ENCODE data around the gene EPC2.

DNA sequence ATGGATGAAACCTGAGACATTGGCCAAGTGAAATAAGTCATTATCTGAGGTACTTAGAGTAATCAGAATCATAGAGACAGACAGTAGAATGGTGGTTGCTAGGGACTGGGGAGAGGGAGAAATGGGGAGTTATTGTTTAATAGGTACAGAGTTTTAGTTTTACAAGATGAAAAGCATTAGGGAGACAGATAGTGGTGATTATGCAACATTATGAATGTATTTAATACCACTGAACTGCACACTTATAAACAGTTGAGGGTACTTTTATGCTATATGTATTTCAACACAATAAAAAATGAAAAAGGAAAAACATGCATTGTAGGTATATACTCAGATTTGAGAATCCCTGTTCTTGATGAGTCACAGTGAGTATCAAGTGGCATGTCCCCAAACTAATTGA, 59.7 kb downstream of the EPC2 start:
- TF ChIP-seq, protein P1, sequence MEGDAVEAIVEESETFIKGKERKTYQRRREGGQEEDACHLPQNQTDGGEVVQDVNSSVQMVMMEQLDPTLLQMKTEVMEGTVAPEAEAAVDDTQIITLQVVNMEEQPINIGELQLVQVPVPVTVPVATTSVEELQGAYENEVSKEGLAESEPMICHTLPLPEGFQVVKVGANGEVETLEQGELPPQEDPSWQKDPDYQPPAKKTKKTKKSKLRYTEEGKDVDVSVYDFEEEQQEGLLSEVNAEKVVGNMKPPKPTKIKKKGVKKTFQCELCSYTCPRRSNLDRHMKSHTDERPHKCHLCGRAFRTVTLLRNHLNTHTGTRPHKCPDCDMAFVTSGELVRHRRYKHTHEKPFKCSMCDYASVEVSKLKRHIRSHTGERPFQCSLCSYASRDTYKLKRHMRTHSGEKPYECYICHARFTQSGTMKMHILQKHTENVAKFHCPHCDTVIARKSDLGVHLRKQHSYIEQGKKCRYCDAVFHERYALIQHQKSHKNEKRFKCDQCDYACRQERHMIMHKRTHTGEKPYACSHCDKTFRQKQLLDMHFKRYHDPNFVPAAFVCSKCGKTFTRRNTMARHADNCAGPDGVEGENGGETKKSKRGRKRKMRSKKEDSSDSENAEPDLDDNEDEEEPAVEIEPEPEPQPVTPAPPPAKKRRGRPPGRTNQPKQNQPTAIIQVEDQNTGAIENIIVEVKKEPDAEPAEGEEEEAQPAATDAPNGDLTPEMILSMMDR (IDR thresholded peaks at IDR 0.05) = no peak
- no peak for TF ChIP-seq POLR2A (IDR thresholded peaks at IDR 0.05)

Data from testis (tissue), 2 donors.